PC-3 (cell line): ENCODE measurements around the gene DGCR2. TPM values are rescaled to one million over a fixed set of nuclear protein-coding genes. Genes with fewer than 3 reads are reported as not detected.
"Not testable (repeated sequence)": the region's sequence is repeated elsewhere in the genome, so short reads cannot be mapped to it uniquely, and the experiment has no call there.

Source experiments
- ATAC-seq: fragments of 200-7000 bp; cut with Tn5 transposase; 2 replicates; pipeline ENCODE4 v1.9.1; 2020; ENCODE audit warnings: mild to moderate bottlenecking, moderate library complexity
- BruUV-seq: library from RNA; stranded (reverse); fragments of 400-500 nt; replicated peaks from 2 replicates; lab custom pipeline; 2021; lab: Mats Ljungman, UMichigan
- CTCF ChIA-PET: fragments of 300-600 bp; sonication (Branson Sonifier 250); formaldehyde crosslinking; loops from one replicate; lab custom pipeline; 2022; ENCODE audit warnings: antibody characterized with exemption; lab: Charles Lee
- POLR2A ChIA-PET: fragments of 300-600 bp; sonication (Branson Sonifier 250); formaldehyde crosslinking; loops from one replicate; lab custom pipeline; 2022; ENCODE audit warnings: antibody characterized with exemption; ENCODE audit not compliant: unreplicated experiment; lab: Charles Lee
- DNase-seq: peaks from one replicate; pipeline ENCODE4 v3.0.0-alpha.2; 2015
- H2AFZ ChIP-seq: fragments of 300-600 bp; sonication (generic); 2 replicates; pipeline ENCODE4 v1.6.0; 2016; ENCODE audit warnings: antibody characterized with exemption, low read length
- H3F3A ChIP-seq: fragments of 300-600 bp; sonication (generic); one replicate; pipeline ENCODE4 v1.6.0; 2017; ENCODE audit warnings: antibody characterized with exemption, low read length, control low read depth, mild to moderate bottlenecking; ENCODE audit not compliant: unreplicated experiment
- H3K27ac ChIP-seq: fragments of 300-600 bp; sonication (generic); 2 replicates; pipeline ENCODE4 v1.5.1; 2016; ENCODE audit warnings: mild to moderate bottlenecking, low read length
- H3K27me3 ChIP-seq: fragments of 300-600 bp; sonication (generic); 2 replicates; pipeline ENCODE4 v1.6.1; 2016; ENCODE audit warnings: low read length, mixed read lengths
- H3K36me3 ChIP-seq: fragments of 300-600 bp; sonication (generic); 2 replicates; pipeline ENCODE4 v1.6.1; 2016; ENCODE audit warnings: low read depth, mixed run types, low read length, mixed read lengths
- H3K4me1 ChIP-seq: fragments of 300-600 bp; sonication (generic); 2 replicates; pipeline ENCODE4 v1.5.1; 2016; ENCODE audit warnings: low read length; ENCODE audit not compliant: insufficient read depth
- H3K4me2 ChIP-seq: fragments of 300-600 bp; sonication (generic); 2 replicates; pipeline ENCODE4 v1.6.0; 2016; ENCODE audit warnings: low read length
- H3K4me3 ChIP-seq: fragments of 300-600 bp; sonication (generic); 2 replicates; pipeline ENCODE4 v1.5.1; 2016; ENCODE audit warnings: mild to moderate bottlenecking, low read length, mixed read lengths
- H3K79me2 ChIP-seq: fragments of 300-600 bp; sonication (generic); 2 replicates; pipeline ENCODE4 v1.6.1; 2017; ENCODE audit warnings: low read length, mixed read lengths
- H3K9ac ChIP-seq: fragments of 300-600 bp; sonication (generic); 2 replicates; pipeline ENCODE4 v1.6.0; 2016; ENCODE audit warnings: mild to moderate bottlenecking, low read length
- H3K9me2 ChIP-seq: fragments of 300-600 bp; sonication (generic); replicated peaks from 2 replicates; pipeline ENCODE4 v1.6.1; 2016; ENCODE audit warnings: mixed run types, low read length, mixed read lengths
- H3K9me3 ChIP-seq: fragments of 300-600 bp; sonication (generic); 2 replicates; pipeline ENCODE4 v1.6.1; 2016; ENCODE audit warnings: low read length, mixed read lengths
- H4K20me1 ChIP-seq: fragments of 300-600 bp; sonication (generic); 2 replicates; pipeline ENCODE4 v1.6.1; 2016; ENCODE audit warnings: low read length, mixed read lengths
- CTCF ChIP-seq: fragments of 300-600 bp; sonication (generic); conservative IDR thresholded peaks from 2 replicates; pipeline ENCODE4 v1.5.1; 2017; ENCODE audit warnings: antibody characterized with exemption, low read depth, mild to moderate bottlenecking, low read length
- EZH2 ChIP-seq: fragments of 300-600 bp; sonication (generic); IDR thresholded peaks from one replicate; pipeline ENCODE4 v1.6.1; 2017; ENCODE audit warnings: antibody characterized with exemption, mild to moderate bottlenecking, low read length; ENCODE audit not compliant: unreplicated experiment
- EZH2phosphoT487 ChIP-seq: fragments of 300-600 bp; sonication (generic); IDR thresholded peaks from 2 replicates; pipeline ENCODE4 v1.6.1; 2018; ENCODE audit warnings: mild to moderate bottlenecking, antibody characterized with exemption, low read length, borderline replicate concordance
- intact Hi-C: fragments of 100-400 bp; cut with micrococcal nuclease; formaldehyde crosslinking; loops from 2 replicates; pipeline ENCODE4 v1.9.0; 2023
- total RNA-seq: library from RNA; depleted of rRNA; stranded (reverse); fragments of >200 nt; gene quantifications from 2 replicates; pipeline ENCODE4 v1.2.3, GENCODE V29; 2014

Gene DGCR2
- total RNA-seq, 1 experiment from 2014 or later: 36.1 TPM

- H3K4me1 ChIP-seq, intact Hi-C loops, ATAC-seq, H4K20me1 ChIP-seq, CTCF ChIA-PET, H3K79me2 ChIP-seq, H3K9me2 ChIP-seq, POLR2A ChIA-PET, DNase-seq, H3K9ac ChIP-seq, BruUV-seq, H3F3A ChIP-seq, H3K4me3 ChIP-seq, H3K27ac ChIP-seq, H3K4me2 ChIP-seq, H3K36me3 ChIP-seq, H3K27me3 ChIP-seq, H2AFZ ChIP-seq, H3K9me3 ChIP-seq: not testable (repeated sequence)
These were observed 98.3 kb downstream of the DGCR2 start for GRCh38 chr22:19023931-19024330.

- ChIA-PET POLR2A (no interaction called here), CTCF (no interaction called here)
- ATAC-seq: no peak
- Histone ChIP-seq H3K4me2 (no peak overlapping the region), H3K4me3 (no peak overlapping the region), H3F3A (no peaks in the 10 kb centered on the region), H3K9me3 (no peaks in the 10 kb centered on the region), H3K27ac (no peak overlapping the region), H3K79me2 (no peaks in the 10 kb centered on the region), H3K9me2 (no peaks in the 10 kb centered on the region), H2AFZ (no peak overlapping the region), H3K27me3 (peaks cover 3% of the 10 kb centered on the region), H4K20me1 (no peaks in the 10 kb centered on the region), H3K4me1 (no peaks in the 10 kb centered on the region), H3K36me3 (no peaks in the 10 kb centered on the region), H3K9ac (no peak overlapping the region)
- TF ChIP-seq EZH2phosphoT487: no peak
- TF ChIP-seq EZH2: no peak
- TF ChIP-seq CTCF: no peak
- no TSS peak for BruUV-seq
- DNase-seq: no peak
- intact Hi-C loops: no loop called here
These were observed 99.5 kb downstream of the DGCR2 start for GRCh38 chr22:19022755-19023154.

GRCh38 chr22:19019679-19020032, 102.6 kb downstream of the DGCR2 start:
- no TSS peak for BruUV-seq
- Histone ChIP-seq H3F3A (no peaks in the 10 kb centered on the region), H2AFZ (no peak overlapping the region), H3K4me2 (no peak overlapping the region), H3K4me1 (no peaks in the 10 kb centered on the region), H3K27ac (no peak overlapping the region), H3K9me3 (no peaks in the 10 kb centered on the region), H3K36me3 (no peaks in the 10 kb centered on the region), H3K27me3 (peaks cover 3% of the 10 kb centered on the region), H3K9ac (no peak overlapping the region), H4K20me1 (no peaks in the 10 kb centered on the region), H3K9me2 (no peaks in the 10 kb centered on the region), H3K79me2 (no peaks in the 10 kb centered on the region), H3K4me3 (no peak overlapping the region)
- ATAC-seq: no peak
- no peak for DNase-seq
- intact Hi-C loops: no loop called here
- no peak for TF ChIP-seq CTCF
- no peak for TF ChIP-seq EZH2phosphoT487
- TF ChIP-seq EZH2: no peak
- ChIA-PET CTCF (no interaction called here), POLR2A (no interaction called here)
